Measurements from ENCODE around the gene ELAVL2. TPM values are rescaled to one million over a fixed set of nuclear protein-coding genes. Genes with fewer than 3 reads are reported as not detected.
A peak's percentile ranks its signal among the peaks of the same experiment; 100 is the strongest.

Gene ELAVL2
- total RNA-seq, 1 donor from 2014 or later: 0.26 TPM

- no peak overlapping the region for H3K4me3 ChIP-seq (ENCODE audit: low read depth, low read length)
- FAIRE-seq (no peak), DNase-seq (ENCODE audit: low read depth) (no peak)
Observed at GRCh38 chr9:23686896-23687295, 139.1 kb downstream of the ELAVL2 start.

GRCh38 chr9:23686257-23686656, 139.8 kb downstream of the ELAVL2 start:
- Histone ChIP-seq H3K27me3 (ENCODE audit: control insufficient read depth, insufficient read depth, low read length) (no peaks in the 10 kb centered on the region), H3K36me3 (ENCODE audit: control insufficient read depth, insufficient read depth, low read length) (no peaks in the 10 kb centered on the region), H3K4me3 (ENCODE audit: low read depth, low read length) (no peak overlapping the region)
- FAIRE-seq (no peak), DNase-seq (ENCODE audit: low read depth) (peak; percentile 91)
- TF ChIP-seq CTCF (IDR thresholded peaks at IDR 0.05; ENCODE audit: insufficient read depth, low read length, severe bottlenecking): no peak

More at GRCh38 chr9:23686896-23687295, 139.1 kb downstream of the ELAVL2 start:
- Histone ChIP-seq H3K27me3 (ENCODE audit: control insufficient read depth, insufficient read depth, low read length) (no peaks in the 10 kb centered on the region), H3K36me3 (ENCODE audit: control insufficient read depth, insufficient read depth, low read length) (no peaks in the 10 kb centered on the region)
- no peak for TF ChIP-seq CTCF (IDR thresholded peaks at IDR 0.05; ENCODE audit: insufficient read depth, low read length, severe bottlenecking)

- FAIRE-seq (no peak), DNase-seq (ENCODE audit: low read depth) (no peak)
- Histone ChIP-seq H3K27me3 (ENCODE audit: control insufficient read depth, insufficient read depth, low read length) (no peaks in the 10 kb centered on the region), H3K4me3 (ENCODE audit: low read depth, low read length) (no peak overlapping the region), H3K36me3 (ENCODE audit: control insufficient read depth, insufficient read depth, low read length) (no peaks in the 10 kb centered on the region)
- no peak for TF ChIP-seq CTCF (IDR thresholded peaks at IDR 0.05; ENCODE audit: insufficient read depth, low read length, severe bottlenecking)
Observed at GRCh38 chr9:23683611-23684061, 142.4 kb downstream of the ELAVL2 start.

- FAIRE-seq (no peak), DNase-seq (ENCODE audit: low read depth) (peak; percentile 61)
- Histone ChIP-seq H3K4me3 (ENCODE audit: low read depth, low read length) (no peak overlapping the region), H3K27me3 (ENCODE audit: control insufficient read depth, insufficient read depth, low read length) (no peaks in the 10 kb centered on the region), H3K36me3 (ENCODE audit: control insufficient read depth, insufficient read depth, low read length) (no peaks in the 10 kb centered on the region)
- TF ChIP-seq CTCF (IDR thresholded peaks at IDR 0.05; ENCODE audit: insufficient read depth, low read length, severe bottlenecking): no peak
Observed at GRCh38 chr9:23682891-23683431, 143.1 kb downstream of the ELAVL2 start.

GRCh38 chr9:23682352-23682751, 143.7 kb downstream of the ELAVL2 start:
- DNase-seq (ENCODE audit: low read depth) (no peak), FAIRE-seq (no peak)
- no peak for TF ChIP-seq CTCF (IDR thresholded peaks at IDR 0.05; ENCODE audit: insufficient read depth, low read length, severe bottlenecking)
- Histone ChIP-seq H3K4me3 (ENCODE audit: low read depth, low read length) (no peak overlapping the region), H3K36me3 (ENCODE audit: control insufficient read depth, insufficient read depth, low read length) (no peaks in the 10 kb centered on the region), H3K27me3 (ENCODE audit: control insufficient read depth, insufficient read depth, low read length) (no peaks in the 10 kb centered on the region)

- Histone ChIP-seq H3K36me3 (ENCODE audit: control insufficient read depth, insufficient read depth, low read length) (no peaks in the 10 kb centered on the region), H3K27me3 (ENCODE audit: control insufficient read depth, insufficient read depth, low read length) (no peaks in the 10 kb centered on the region), H3K4me3 (ENCODE audit: low read depth, low read length) (no peak overlapping the region)
- TF ChIP-seq CTCF (IDR thresholded peaks at IDR 0.05; ENCODE audit: insufficient read depth, low read length, severe bottlenecking): no peak
- no peak for FAIRE-seq
- DNase-seq (ENCODE audit: low read depth): peak; percentile 40
Observed at GRCh38 chr9:23677446-23677845, 148.6 kb downstream of the ELAVL2 start.
